ENCODE data around the gene SDHB. TPM values are rescaled to one million over a fixed set of nuclear protein-coding genes. Genes with fewer than 3 reads are reported as not detected.

Gene SDHB
- total and polyA plus RNA-seq, 10 of the 15 experiments (the other 5 are each of a cell fraction or from before 2014, with no cell fraction given), result 101 to 319 (median 188) TPM

GRCh38 chr1:17059391-17060305 is 5.8 kb upstream of the SDHB start:
- ChIA-PET CTCF (interaction anchor here (0.8 to 10.7 kb wide), 18 partner anchors 8 to 277 kb away, joined by 3 to 171 read pairs (median 5); partner anchors contain the start of gene PADI2), POLR2A (interaction anchor here (0.8 kb wide), 1 partner anchor 60 kb away, joined by 3 read pairs; the partner anchor contains the start of gene PADI2), SMC1A (ENCODE audit: uncharacterized antibody, unreplicated experiment) (interaction anchor here (1.1 to 4.8 kb wide), 7 partner anchors 16 to 177 kb away, joined by 3 to 93 read pairs (median 5); partner anchors contain the start of gene PADI2), RAD21 (ENCODE audit: unreplicated experiment) (interaction anchor here (0.8 to 4.8 kb wide), 9 partner anchors 59 to 277 kb away, joined by 3 to 53 read pairs (median 3); partner anchors contain the start of gene PADI2)
- Histone ChIP-seq H3K79me2 (ENCODE audit: control insufficient read depth, insufficient read depth, low read length) (no peaks in the 10 kb centered on the region), H3K27ac (ENCODE audit: control insufficient read depth, insufficient read depth) (no peak overlapping the region), H3K9ac (ENCODE audit: control insufficient read depth, insufficient read depth, low read length) (no peak overlapping the region), H3K4me3 (no peak overlapping the region), H3K36me3 (ENCODE audit: control insufficient read depth in 2 of 2, insufficient read depth in 2 of 2, low read length in 1 of 2) (no peaks in the 10 kb centered on the region), H3K9me3 (replicated peaks; ENCODE audit: control insufficient read depth, insufficient read depth, low read length) (no peaks in the 10 kb centered on the region), H3K4me1 (ENCODE audit: control insufficient read depth, insufficient read depth, low read length) (peaks cover 6% of the 10 kb centered on the region; the same call in 1 of the 2 replicates), H3K27me3 (replicated peaks in 1 of 2; ENCODE audit: control insufficient read depth in 2 of 2, insufficient read depth in 2 of 2, low read length in 1 of 2) (no peaks in the 10 kb centered on the region), H3K4me2 (ENCODE audit: control insufficient read depth, insufficient read depth) (0 out of 2 replicates have a peak overlapping the region, but pooled peaks have one; percentile 5), H4K20me1 (ENCODE audit: control insufficient read depth, insufficient read depth) (no peaks in the 10 kb centered on the region), H2AFZ (ENCODE audit: control insufficient read depth, low read depth, low read length) (peak overlapping the region; percentile 8; the same call in 1 of the 2 replicates)
- DNase-seq (ENCODE audit: low read depth, low spot score) (peak; percentile 30), FAIRE-seq (peak; percentile 89), ATAC-seq (peak; percentile 100)
- BruUV-seq (replicated peaks), result no TSS peak
- WGBS (ENCODE audit: insufficient coverage, insufficient replicate concordance, low lambda C conversion rate, missing lambda C conversion rate), result 22% methylated on average over 12 of the region's 12 CpGs
- intact Hi-C loops (cut with micrococcal nuclease; ENCODE audit: unreplicated experiment) (loop anchor here (1.0 to 10.0 kb wide), 4 partner anchors 61 to 278 kb away; no protein-coding TSS in a partner anchor), in situ Hi-C loops (cut with MboI) (loop anchor here (5.0 kb wide), 2 partner anchors 58 to 178 kb away; partner anchors contain the start of gene PADI2)
- TF ChIP-seq, protein P1, sequence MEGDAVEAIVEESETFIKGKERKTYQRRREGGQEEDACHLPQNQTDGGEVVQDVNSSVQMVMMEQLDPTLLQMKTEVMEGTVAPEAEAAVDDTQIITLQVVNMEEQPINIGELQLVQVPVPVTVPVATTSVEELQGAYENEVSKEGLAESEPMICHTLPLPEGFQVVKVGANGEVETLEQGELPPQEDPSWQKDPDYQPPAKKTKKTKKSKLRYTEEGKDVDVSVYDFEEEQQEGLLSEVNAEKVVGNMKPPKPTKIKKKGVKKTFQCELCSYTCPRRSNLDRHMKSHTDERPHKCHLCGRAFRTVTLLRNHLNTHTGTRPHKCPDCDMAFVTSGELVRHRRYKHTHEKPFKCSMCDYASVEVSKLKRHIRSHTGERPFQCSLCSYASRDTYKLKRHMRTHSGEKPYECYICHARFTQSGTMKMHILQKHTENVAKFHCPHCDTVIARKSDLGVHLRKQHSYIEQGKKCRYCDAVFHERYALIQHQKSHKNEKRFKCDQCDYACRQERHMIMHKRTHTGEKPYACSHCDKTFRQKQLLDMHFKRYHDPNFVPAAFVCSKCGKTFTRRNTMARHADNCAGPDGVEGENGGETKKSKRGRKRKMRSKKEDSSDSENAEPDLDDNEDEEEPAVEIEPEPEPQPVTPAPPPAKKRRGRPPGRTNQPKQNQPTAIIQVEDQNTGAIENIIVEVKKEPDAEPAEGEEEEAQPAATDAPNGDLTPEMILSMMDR (IDR thresholded peaks at IDR 0.05 in 2 of 3, conservative IDR thresholded peaks at IDR 0.05 in 1 of 3; ENCODE audit: control insufficient read depth in 2 of 3, extremely low read depth in 1 of 3, insufficient read depth in 1 of 3, low read depth in 3 of 3, low read length in 3 of 3), result peak; percentile 80 to 93 (median 81)
- TF ChIP-seq BHLHE40 (IDR thresholded peaks at IDR 0.05; ENCODE audit: borderline replicate concordance in 1 of 2, low read depth in 2 of 2, low read length in 1 of 2) (peak; percentile 24 to 27; a peak in 1 of 4 replicates), KLF5 (IDR thresholded peaks at IDR 0.05; ENCODE audit: partially characterized antibody) (no peak), SUZ12 (IDR thresholded peaks at IDR 0.05; ENCODE audit: unreplicated experiment) (no peak), ETV6 (conservative IDR thresholded peaks at IDR 0.05 in 1 of 2, IDR thresholded peaks at IDR 0.05 in 1 of 2; ENCODE audit: borderline replicate concordance in 1 of 2, low read depth in 1 of 2) (no peak), RAD21 (IDR thresholded peaks at IDR 0.05; ENCODE audit: insufficient read depth, low read depth, low read length) (peak; percentile 66), EP300 (IDR thresholded peaks at IDR 0.05; ENCODE audit: borderline replicate concordance in 1 of 2, control insufficient read depth in 1 of 2, low read depth in 2 of 2, low read length in 2 of 2) (no peak), NFIC (IDR thresholded peaks at IDR 0.05; ENCODE audit: low read depth, low read length) (no peak), HDAC2 (IDR thresholded peaks at IDR 0.05) (no peak), E2F4 (IDR thresholded peaks at IDR 0.05; ENCODE audit: low read depth, low read length) (no peak), SIN3A (IDR thresholded peaks at IDR 0.05; ENCODE audit: low read depth, low read length) (no peak)
- TF ChIP-seq, protein P2, sequence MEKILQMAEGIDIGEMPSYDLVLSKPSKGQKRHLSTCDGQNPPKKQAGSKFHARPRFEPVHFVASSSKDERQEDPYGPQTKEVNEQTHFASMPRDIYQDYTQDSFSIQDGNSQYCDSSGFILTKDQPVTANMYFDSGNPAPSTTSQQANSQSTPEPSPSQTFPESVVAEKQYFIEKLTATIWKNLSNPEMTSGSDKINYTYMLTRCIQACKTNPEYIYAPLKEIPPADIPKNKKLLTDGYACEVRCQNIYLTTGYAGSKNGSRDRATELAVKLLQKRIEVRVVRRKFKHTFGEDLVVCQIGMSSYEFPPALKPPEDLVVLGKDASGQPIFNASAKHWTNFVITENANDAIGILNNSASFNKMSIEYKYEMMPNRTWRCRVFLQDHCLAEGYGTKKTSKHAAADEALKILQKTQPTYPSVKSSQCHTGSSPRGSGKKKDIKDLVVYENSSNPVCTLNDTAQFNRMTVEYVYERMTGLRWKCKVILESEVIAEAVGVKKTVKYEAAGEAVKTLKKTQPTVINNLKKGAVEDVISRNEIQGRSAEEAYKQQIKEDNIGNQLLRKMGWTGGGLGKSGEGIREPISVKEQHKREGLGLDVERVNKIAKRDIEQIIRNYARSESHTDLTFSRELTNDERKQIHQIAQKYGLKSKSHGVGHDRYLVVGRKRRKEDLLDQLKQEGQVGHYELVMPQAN (conservative IDR thresholded peaks at IDR 0.05), result no peak
- TF ChIP-seq, protein P3, sequence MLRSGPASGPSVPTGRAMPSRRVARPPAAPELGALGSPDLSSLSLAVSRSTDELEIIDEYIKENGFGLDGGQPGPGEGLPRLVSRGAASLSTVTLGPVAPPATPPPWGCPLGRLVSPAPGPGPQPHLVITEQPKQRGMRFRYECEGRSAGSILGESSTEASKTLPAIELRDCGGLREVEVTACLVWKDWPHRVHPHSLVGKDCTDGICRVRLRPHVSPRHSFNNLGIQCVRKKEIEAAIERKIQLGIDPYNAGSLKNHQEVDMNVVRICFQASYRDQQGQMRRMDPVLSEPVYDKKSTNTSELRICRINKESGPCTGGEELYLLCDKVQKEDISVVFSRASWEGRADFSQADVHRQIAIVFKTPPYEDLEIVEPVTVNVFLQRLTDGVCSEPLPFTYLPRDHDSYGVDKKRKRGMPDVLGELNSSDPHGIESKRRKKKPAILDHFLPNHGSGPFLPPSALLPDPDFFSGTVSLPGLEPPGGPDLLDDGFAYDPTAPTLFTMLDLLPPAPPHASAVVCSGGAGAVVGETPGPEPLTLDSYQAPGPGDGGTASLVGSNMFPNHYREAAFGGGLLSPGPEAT (IDR thresholded peaks at IDR 0.05; ENCODE audit: low read depth), result no peak

Data from GM12878 (cell line).